ENCODE data around the gene ZNF618. TPM values are rescaled to one million over a fixed set of nuclear protein-coding genes. Genes with fewer than 3 reads are reported as not detected.

Gene ZNF618
- total RNA-seq, 1 donor from 2014 or later: 1.9 TPM

DNA sequence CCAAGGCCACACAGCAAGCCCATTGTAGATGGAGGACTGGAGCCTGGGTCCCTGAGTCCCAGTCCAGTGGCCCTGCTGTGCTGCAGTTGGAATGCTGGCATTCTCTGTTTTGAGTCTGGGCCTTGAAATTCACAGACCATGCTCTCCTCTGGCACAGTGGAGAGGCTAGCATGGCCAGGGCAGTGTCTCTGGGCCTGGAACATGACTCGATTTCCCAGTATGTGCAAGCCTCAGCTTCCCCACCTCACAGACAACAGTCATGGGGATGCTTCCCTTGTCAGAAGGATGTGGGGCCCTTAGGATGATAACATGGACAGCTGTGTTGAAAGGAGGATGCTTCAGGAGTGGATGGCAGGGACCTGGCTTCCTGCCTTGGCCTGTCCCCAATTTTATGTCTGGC, 110.8 kb downstream of the ZNF618 start:
- TF ChIP-seq, protein P1, sequence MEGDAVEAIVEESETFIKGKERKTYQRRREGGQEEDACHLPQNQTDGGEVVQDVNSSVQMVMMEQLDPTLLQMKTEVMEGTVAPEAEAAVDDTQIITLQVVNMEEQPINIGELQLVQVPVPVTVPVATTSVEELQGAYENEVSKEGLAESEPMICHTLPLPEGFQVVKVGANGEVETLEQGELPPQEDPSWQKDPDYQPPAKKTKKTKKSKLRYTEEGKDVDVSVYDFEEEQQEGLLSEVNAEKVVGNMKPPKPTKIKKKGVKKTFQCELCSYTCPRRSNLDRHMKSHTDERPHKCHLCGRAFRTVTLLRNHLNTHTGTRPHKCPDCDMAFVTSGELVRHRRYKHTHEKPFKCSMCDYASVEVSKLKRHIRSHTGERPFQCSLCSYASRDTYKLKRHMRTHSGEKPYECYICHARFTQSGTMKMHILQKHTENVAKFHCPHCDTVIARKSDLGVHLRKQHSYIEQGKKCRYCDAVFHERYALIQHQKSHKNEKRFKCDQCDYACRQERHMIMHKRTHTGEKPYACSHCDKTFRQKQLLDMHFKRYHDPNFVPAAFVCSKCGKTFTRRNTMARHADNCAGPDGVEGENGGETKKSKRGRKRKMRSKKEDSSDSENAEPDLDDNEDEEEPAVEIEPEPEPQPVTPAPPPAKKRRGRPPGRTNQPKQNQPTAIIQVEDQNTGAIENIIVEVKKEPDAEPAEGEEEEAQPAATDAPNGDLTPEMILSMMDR (IDR thresholded peaks at IDR 0.05; ENCODE audit: borderline replicate concordance): no peak
- intact Hi-C loops (cut with micrococcal nuclease): no loop called here
- Histone ChIP-seq H3K4me3 (no peak overlapping the region), H3K27me3 (ENCODE audit: low read depth) (no peaks in the 10 kb centered on the region), H3K36me3 (peaks cover 4% of the 10 kb centered on the region), H3K4me1 (peaks cover 25% of the 10 kb centered on the region), H3K27ac (replicated peaks) (no peak overlapping the region), H3K9me3 (replicated peaks) (no peaks in the 10 kb centered on the region)
- DNase-seq: no peak

DNA sequence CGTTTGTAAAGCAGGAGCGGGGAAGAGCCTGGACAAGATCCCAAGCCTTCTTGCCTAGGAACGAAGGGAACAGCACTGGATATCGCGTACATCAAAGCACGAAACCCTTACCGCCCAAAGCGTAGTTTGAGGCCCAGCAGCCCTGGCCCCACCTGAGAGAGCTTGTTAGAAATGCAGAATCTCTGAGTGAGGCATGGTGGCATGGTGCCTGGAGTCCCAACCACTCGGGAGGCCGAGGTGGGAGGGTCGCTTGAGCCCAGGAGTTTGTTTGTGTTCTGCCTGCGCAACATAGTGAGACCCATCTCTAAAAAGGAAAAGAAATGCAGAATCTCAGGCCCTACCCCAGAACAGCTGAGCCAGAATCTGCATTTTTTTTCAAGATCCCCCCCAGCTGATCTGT, 111.4 kb downstream of the ZNF618 start:
- Histone ChIP-seq H3K27ac (replicated peaks) (no peak overlapping the region), H3K4me3 (no peak overlapping the region), H3K4me1 (peaks cover 31% of the 10 kb centered on the region), H3K9me3 (replicated peaks) (no peaks in the 10 kb centered on the region), H3K36me3 (peaks cover 4% of the 10 kb centered on the region), H3K27me3 (ENCODE audit: low read depth) (no peaks in the 10 kb centered on the region)
- no peak for DNase-seq
- intact Hi-C loops (cut with micrococcal nuclease): no loop called here
- TF ChIP-seq, protein P1 (IDR thresholded peaks at IDR 0.05; ENCODE audit: borderline replicate concordance): no peak

DNA sequence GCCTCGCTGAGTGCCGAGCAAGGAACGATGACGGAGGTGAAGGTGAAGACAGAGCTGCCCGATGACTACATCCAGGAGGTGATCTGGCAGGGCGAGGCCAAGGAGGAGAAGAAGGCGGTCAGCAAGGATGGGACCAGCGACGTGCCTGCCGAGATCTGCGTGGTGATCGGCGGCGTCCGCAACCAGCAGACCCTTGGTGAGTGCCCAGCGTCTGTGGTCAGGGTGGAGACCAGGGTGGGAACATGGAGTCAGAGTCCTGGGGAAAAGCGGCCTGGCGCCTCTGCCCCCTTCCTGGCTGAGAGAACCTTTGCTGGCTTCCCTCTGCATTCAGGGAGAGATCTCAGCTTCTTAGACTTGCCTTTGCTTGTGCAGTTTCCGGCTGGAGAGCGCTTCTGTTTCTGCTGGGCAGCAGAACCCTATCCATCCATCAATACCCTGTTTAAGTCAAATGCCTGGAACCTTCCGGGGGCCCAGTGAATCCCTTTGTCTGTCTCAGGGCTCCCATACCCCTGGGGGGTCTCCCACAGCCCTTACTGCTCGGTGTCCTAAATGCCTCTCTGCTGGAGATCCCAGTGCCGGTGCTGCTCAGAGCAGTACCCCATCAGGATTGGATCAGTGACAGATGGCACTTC, 112.4 kb downstream of the ZNF618 start:
- Histone ChIP-seq H3K4me3 (no peak overlapping the region), H3K36me3 (peaks cover 4% of the 10 kb centered on the region), H3K27me3 (ENCODE audit: low read depth) (no peaks in the 10 kb centered on the region), H3K9me3 (replicated peaks) (no peaks in the 10 kb centered on the region), H3K27ac (replicated peaks) (peak overlapping the region; percentile 51), H3K4me1 (peaks cover 41% of the 10 kb centered on the region)
- TF ChIP-seq, protein P1 (IDR thresholded peaks at IDR 0.05; ENCODE audit: borderline replicate concordance): no peak
- intact Hi-C loops (cut with micrococcal nuclease): no loop called here
- no peak for DNase-seq

DNA sequence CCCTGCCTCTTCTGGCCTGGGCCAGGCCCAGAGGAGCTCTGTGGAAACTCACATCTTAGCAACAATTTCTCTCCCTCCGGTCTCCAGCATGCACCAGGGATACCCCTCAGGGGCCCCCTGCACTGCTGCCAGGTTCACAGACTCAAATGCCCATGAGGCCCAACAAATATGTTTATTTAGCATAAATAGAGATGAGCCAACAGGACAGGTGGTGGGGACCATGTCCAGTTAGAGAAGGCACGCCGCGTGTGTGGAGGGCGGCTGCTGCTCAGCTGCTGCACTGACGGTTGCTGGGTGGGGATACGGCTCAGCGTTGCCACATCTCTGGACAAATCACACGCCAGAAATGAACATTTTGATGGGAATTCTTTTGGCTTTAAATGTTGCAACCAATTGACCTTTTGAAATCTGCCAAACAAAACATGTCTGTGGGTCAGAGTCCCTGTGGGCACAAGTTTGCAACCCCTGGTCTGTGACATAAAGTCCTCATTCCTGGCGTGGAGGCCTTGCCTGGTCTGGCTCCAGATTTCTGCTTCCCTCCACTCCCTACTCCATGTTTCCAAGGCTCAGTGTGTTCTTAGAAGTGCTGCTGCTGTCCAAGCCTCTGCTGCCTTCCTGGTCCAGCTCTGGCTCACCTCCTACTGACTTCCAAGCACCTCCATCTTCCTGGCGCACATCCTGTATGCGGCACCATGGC, 113.1 kb downstream of the ZNF618 start:
- Histone ChIP-seq H3K4me1 (peaks cover 48% of the 10 kb centered on the region), H3K27me3 (ENCODE audit: low read depth) (no peaks in the 10 kb centered on the region), H3K36me3 (peaks cover 4% of the 10 kb centered on the region), H3K4me3 (no peak overlapping the region), H3K27ac (replicated peaks) (peak overlapping the region; percentile 51), H3K9me3 (replicated peaks) (no peaks in the 10 kb centered on the region)
- intact Hi-C loops (cut with micrococcal nuclease): no loop called here
- peak; percentile 65 for DNase-seq
- TF ChIP-seq, protein P1 (IDR thresholded peaks at IDR 0.05; ENCODE audit: borderline replicate concordance): no peak

DNA sequence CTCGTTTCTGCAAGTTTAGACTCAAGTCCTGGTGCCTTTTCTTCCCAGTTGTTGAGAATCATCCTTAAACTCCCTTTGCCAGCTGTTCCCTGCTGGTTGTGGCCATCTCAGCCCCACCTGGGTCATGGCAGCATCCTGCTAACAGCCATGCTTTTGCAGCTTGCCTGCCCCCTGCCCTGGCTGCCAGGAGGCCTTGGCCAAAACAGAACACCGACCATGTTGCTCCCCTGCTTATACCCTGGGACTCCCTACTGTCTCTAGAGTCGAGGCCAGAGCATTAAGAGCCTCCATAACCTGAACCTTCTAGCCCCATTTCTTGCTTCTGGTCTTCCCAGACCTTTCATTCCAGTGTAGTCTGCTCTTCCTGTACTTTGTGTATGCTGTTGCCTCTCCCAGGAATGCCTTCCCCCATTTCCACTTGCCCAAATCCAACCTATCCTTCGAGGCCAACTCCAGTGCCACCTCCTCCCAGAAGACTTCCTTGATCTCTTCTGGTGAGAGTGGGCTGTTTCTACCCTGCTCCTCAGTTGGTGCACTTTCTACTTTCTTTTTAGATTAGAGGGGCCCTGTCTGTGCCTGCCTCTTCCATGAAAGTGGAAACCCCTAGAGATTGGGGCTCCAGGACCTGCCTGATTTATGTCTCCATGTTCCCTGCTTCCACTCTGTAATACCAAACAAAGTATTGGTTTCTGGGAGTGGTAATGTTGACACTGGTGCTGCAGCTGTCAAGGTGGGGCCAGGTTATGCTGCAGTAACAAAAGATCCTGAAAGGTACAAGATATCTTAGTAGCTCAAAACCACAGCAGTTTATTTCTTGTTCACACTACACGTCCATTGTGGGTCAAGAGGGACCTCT, 113.8 kb downstream of the ZNF618 start:
- intact Hi-C loops (cut with micrococcal nuclease): no loop called here
- peaks cover 55% of the 10 kb centered on the region for H3K4me1 ChIP-seq

More for the DNA sequence above, 113.8 kb downstream of the ZNF618 start:
- peaks cover 4% of the 10 kb centered on the region for H3K36me3 ChIP-seq
- H3K27ac ChIP-seq (replicated peaks): no peak overlapping the region
- no peaks in the 10 kb centered on the region for H3K27me3 ChIP-seq (ENCODE audit: low read depth)
- no peak overlapping the region for H3K4me3 ChIP-seq
- H3K9me3 ChIP-seq (replicated peaks): no peaks in the 10 kb centered on the region
- TF ChIP-seq, protein P1 (IDR thresholded peaks at IDR 0.05; ENCODE audit: borderline replicate concordance): no peak
- no peak for DNase-seq
